A549 (cell line): ENCODE results near the gene CTSA.
A peak's percentile ranks its signal among the peaks of the same experiment; 100 is the strongest.

ENCODE experiments used
- CEBPB ChIP-seq, 2 experiments: fragments of >200 bp in 1 of 2; sonication (Bioruptor Twin) in 1 of 2; formaldehyde crosslinking in 1 of 2; IDR thresholded peaks; 2 replicates each; pipeline ENCODE4 v1.6.1; 2012 to 2016
- CHD2 ChIP-seq: fragments of 150-350 bp; IDR thresholded peaks from 2 replicates; pipeline ENCODE4 v1.6.1; 2014; ENCODE audit warnings: low read length; ENCODE audit not compliant: partially characterized antibody
- CTCF ChIP-seq: fragments of >200 bp; sonication (Bioruptor Twin); formaldehyde crosslinking; IDR thresholded peaks from 3 replicates; pipeline ENCODE4 v1.5.1; 2016
- EP300 ChIP-seq, 2 experiments: fragments of >200 bp; sonication (Bioruptor Twin); formaldehyde crosslinking; IDR thresholded peaks; 2 replicates in 1 of 2; 3 replicates in 1 of 2; pipeline ENCODE4 v1.6.1; 2016 to 2017
- FOSL2 ChIP-seq, 2 experiments: fragments of 450-650 bp in 1 of 2; fragments of >200 bp in 1 of 2; sonication (Bioruptor Twin) in 1 of 2; formaldehyde crosslinking; IDR thresholded peaks; 2 replicates each; pipeline versions ENCODE4 v1.5.0 to v1.6.1; 2016 to 2020; ENCODE audit warnings: mild to moderate bottlenecking in 1 of 2, moderate library complexity in 1 of 2
- HOXA7 ChIP-seq: fragments of 250-450 bp; sonication (Bioruptor Pico); IDR thresholded peaks from 2 replicates; pipeline ENCODE4 v1.5.0; 2020; ENCODE audit warnings: mild to moderate bottlenecking, moderate library complexity
- MYC ChIP-seq: IDR thresholded peaks from 2 replicates; pipeline ENCODE4 v1.6.1; 2012; ENCODE audit warnings: mild to moderate bottlenecking, inconsistent platforms, low read length, improper control_type of control experiment, borderline replicate concordance
- POLR2A ChIP-seq: IDR thresholded peaks from 2 replicates; pipeline ENCODE4 v1.6.1; 2012; ENCODE audit warnings: mild to moderate bottlenecking, low read length
- REST ChIP-seq: fragments of 200-600 bp; sonication (generic); IDR thresholded peaks from 2 replicates; pipeline ENCODE4 v1.6.1; 2016; ENCODE audit warnings: antibody characterized with exemption, mild to moderate bottlenecking, moderate library complexity
- RFX5 ChIP-seq: fragments of 450-650 bp; IDR thresholded peaks from 2 replicates; pipeline ENCODE4 v1.7.1; 2014; ENCODE audit warnings: antibody characterized with exemption, mild to moderate bottlenecking, moderate library complexity

DNA sequence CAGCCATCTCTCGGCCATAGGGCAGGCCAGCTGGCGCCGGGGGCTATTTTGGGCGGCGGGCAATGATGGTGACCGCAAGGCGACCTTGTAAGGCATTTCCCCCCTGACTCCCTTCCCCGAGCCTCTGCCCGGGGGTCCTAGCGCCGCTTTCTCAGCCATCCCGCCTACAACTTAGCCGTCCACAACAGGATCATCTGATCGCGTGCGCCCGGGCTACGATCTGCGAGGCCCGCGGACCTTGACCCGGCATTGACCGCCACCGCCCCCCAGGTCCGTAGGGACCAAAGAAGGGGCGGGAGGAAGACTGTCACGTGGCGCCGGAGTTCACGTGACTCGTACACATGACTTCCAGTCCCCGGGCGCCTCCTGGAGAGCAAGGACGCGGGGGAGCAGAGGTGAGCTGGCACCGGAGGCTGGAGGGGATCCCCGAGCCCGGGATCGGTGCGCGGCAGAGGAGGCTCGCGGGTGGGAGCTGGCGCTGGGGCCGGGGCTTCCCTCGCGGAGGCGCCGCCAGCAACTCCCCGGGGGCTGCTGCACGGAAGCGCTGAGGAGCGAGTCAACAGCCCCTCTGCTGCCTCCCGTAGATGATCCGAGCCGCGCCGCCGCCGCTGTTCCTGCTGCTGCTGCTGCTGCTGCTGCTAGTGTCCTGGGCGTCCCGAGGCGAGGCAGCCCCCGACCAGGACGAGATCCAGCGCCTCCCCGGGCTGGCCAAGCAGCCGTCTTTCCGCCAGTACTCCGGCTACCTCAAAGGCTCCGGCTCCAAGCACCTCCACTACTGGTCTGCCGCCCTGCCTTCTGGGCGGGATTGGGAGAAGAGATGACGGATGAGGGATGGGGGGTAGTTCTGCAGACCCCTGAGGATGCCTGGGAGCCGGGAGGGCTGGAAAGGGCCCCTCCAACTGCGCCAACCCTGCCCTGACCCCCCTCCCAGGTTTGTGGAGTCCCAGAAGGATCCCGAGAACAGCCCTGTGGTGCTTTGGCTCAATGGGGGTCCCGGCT, at the start of gene CTSA, which contains the start of gene NEURL2:
- no peak; the same call in 1 of the 2 replicates for TF ChIP-seq POLR2A
- no peak for TF ChIP-seq CEBPB (IDR thresholded peaks at IDR 0.05)
- no peak for TF ChIP-seq HOXA7 (CRISPR knock-in tag)
- no peak for TF ChIP-seq MYC
- no peak for TF ChIP-seq EP300 (IDR thresholded peaks at IDR 0.05)
- TF ChIP-seq FOSL2 (IDR thresholded peaks at IDR 0.05) = no peak
- 0 out of 2 replicates have a peak, but pooled peaks have one; percentile 9 for TF ChIP-seq FOSL2 (CRISPR knock-in tag; IDR thresholded peaks at IDR 0.05)
- no peak for TF ChIP-seq REST
- no peak for TF ChIP-seq CTCF
- no peak for TF ChIP-seq CHD2
- TF ChIP-seq RFX5 = no peak
